HL-60 (cell line): ENCODE data around the gene PRDM16.

Experiments
- DNase-seq, 2 experiments: peaks; one replicate each; pipeline ENCODE4 v3.0.0-alpha.2; 2010 to 2020; ENCODE audit warnings: low read depth in 1 of 2, low spot score in 1 of 2
- H3K27ac ChIP-seq: fragments of 250-450 bp; sonication (Bioruptor Pico); replicated peaks from 2 replicates; pipeline ENCODE4 v1.5.1; 2020; ENCODE audit warnings: mild to moderate bottlenecking, moderate library complexity
- H3K27me3 ChIP-seq: fragments of 250-450 bp; sonication (Bioruptor Pico); 2 replicates; pipeline ENCODE4 v1.5.1; 2021; ENCODE audit warnings: mild to moderate bottlenecking, moderate library complexity; ENCODE audit not compliant: insufficient read depth, poor library complexity, severe bottlenecking
- H3K4me3 ChIP-seq: replicated peaks from 2 replicates; pipeline ENCODE4 v1.5.1; 2011; ENCODE audit warnings: mild to moderate bottlenecking, control low read depth, low read length; ENCODE audit not compliant: insufficient read depth
- CTCF ChIP-seq: IDR thresholded peaks from one replicate; pipeline ENCODE4 v1.5.1; 2011; ENCODE audit warnings: low read length, control low read depth, inconsistent platforms; ENCODE audit not compliant: insufficient read depth
- GABPA ChIP-seq: IDR thresholded peaks from 2 replicates; pipeline ENCODE4 v1.6.1; 2012; ENCODE audit warnings: low read depth
- POLR2AphosphoS5 ChIP-seq: IDR thresholded peaks from 2 replicates; pipeline ENCODE4 v1.6.1; 2012; ENCODE audit warnings: low read depth
- SPI1 ChIP-seq: IDR thresholded peaks from 2 replicates; pipeline ENCODE4 v1.6.1; 2012; ENCODE audit warnings: low read depth, mild to moderate bottlenecking, borderline replicate concordance
- TF ChIP-seq, protein P1 (sequence below): IDR thresholded peaks from 2 replicates; pipeline ENCODE4 v1.6.1; 2012; ENCODE audit warnings: low read depth; ENCODE audit not compliant: insufficient replicate concordance

PRDM16 gene

GRCh38 chr1:3184666-3185065, 115.7 kb downstream of the PRDM16 start:
- Histone ChIP-seq H3K4me3 (no peak overlapping the region), H3K27me3 (no peaks in the 10 kb centered on the region), H3K27ac (no peak overlapping the region)
- no peak for DNase-seq
- TF ChIP-seq GABPA (no peak), SPI1 (no peak), POLR2AphosphoS5 (no peak), CTCF (no peak)
- TF ChIP-seq, protein P1, sequence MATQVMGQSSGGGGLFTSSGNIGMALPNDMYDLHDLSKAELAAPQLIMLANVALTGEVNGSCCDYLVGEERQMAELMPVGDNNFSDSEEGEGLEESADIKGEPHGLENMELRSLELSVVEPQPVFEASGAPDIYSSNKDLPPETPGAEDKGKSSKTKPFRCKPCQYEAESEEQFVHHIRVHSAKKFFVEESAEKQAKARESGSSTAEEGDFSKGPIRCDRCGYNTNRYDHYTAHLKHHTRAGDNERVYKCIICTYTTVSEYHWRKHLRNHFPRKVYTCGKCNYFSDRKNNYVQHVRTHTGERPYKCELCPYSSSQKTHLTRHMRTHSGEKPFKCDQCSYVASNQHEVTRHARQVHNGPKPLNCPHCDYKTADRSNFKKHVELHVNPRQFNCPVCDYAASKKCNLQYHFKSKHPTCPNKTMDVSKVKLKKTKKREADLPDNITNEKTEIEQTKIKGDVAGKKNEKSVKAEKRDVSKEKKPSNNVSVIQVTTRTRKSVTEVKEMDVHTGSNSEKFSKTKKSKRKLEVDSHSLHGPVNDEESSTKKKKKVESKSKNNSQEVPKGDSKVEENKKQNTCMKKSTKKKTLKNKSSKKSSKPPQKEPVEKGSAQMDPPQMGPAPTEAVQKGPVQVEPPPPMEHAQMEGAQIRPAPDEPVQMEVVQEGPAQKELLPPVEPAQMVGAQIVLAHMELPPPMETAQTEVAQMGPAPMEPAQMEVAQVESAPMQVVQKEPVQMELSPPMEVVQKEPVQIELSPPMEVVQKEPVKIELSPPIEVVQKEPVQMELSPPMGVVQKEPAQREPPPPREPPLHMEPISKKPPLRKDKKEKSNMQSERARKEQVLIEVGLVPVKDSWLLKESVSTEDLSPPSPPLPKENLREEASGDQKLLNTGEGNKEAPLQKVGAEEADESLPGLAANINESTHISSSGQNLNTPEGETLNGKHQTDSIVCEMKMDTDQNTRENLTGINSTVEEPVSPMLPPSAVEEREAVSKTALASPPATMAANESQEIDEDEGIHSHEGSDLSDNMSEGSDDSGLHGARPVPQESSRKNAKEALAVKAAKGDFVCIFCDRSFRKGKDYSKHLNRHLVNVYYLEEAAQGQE, result no peak

GRCh38 chr1:3185896-3186525, 117.0 kb downstream of the PRDM16 start:
- no peak overlapping the region for H3K27ac ChIP-seq
- TF ChIP-seq CTCF (no peak), SPI1 (no peak), GABPA (no peak), POLR2AphosphoS5 (no peak)
- TF ChIP-seq, protein P1, result no peak
- no peaks in the 10 kb centered on the region for H3K27me3 ChIP-seq
- DNase-seq, result no peak
- no peak overlapping the region for H3K4me3 ChIP-seq

- DNase-seq, result no peak
- Histone ChIP-seq H3K4me3 (no peak overlapping the region), H3K27me3 (no peaks in the 10 kb centered on the region), H3K27ac (no peak overlapping the region)
- TF ChIP-seq CTCF (no peak), SPI1 (no peak), POLR2AphosphoS5 (no peak), GABPA (no peak)
- TF ChIP-seq, protein P1, result no peak
Measured at GRCh38 chr1:3186526-3186921, 117.5 kb downstream of the PRDM16 start.
